ENCODE data around the gene C1R. TPM values are rescaled to one million over a fixed set of nuclear protein-coding genes. Genes with fewer than 3 reads are reported as not detected.
"Not testable (repeated sequence)": the region's sequence is repeated elsewhere in the genome, so short reads cannot be mapped to it uniquely, and the experiment has no call there.

Gene C1R
- total and polyA plus RNA-seq, 4 donors = 268 to 525 (median 434) TPM

GRCh38 chr12:7108003-7108795, 16.0 kb upstream of the C1R start:
- ATAC-seq (ENCODE audit: insufficient read depth, low FRiP score) (peak; percentile 90), DNase-seq (peak; percentile 77 to 84 (median 84))
- no peaks in the 10 kb centered on the region for H3K27me3 ChIP-seq (ENCODE audit: control insufficient read depth in 3 of 3, insufficient read depth in 3 of 3, low read length in 2 of 3)
- H3K4me1 ChIP-seq (ENCODE audit: control insufficient read depth in 5 of 5, insufficient read depth in 5 of 5, low read length in 5 of 5) = peaks cover 0 to 12% (median 5%) of the 10 kb centered on the region in 5 donors
- peak overlapping the region; percentile 67 to 96 for H3K27ac ChIP-seq (ENCODE audit: low read depth in 1 of 2, low read length in 1 of 2)
- peak overlapping the region; percentile 72 for H3K4me3 ChIP-seq
- H3K9ac ChIP-seq (ENCODE audit: insufficient read depth in 1 of 2, low read length in 2 of 2) = peak overlapping the region; percentile 65 to 93
- no peak for TF ChIP-seq CTCF (IDR thresholded peaks at IDR 0.05; ENCODE audit: control extremely low read depth, extremely low read depth)
- 3 to 6% methylated on average over 24 to 30 of the region's 30 CpGs for WGBS, 2 donors
- H3K36me3 ChIP-seq (ENCODE audit: control insufficient read depth in 4 of 4, insufficient read depth in 4 of 4, low read length in 4 of 4) = peaks cover 0 to 8% (median 3%) of the 10 kb centered on the region in 4 donors
- H3K9me3 ChIP-seq (ENCODE audit: control insufficient read depth in 4 of 4, insufficient read depth in 3 of 4, low read length in 3 of 4) = no peaks in the 10 kb centered on the region

- DNase-seq (peak in 2 of 3 donors; percentile 28 to 41), ATAC-seq (ENCODE audit: insufficient read depth, low FRiP score) (peak; percentile 23)
- TF ChIP-seq CTCF (IDR thresholded peaks at IDR 0.05; ENCODE audit: control extremely low read depth, extremely low read depth) = no peak
- Histone ChIP-seq H3K9me3 (ENCODE audit: control insufficient read depth in 4 of 4, insufficient read depth in 3 of 4, low read length in 3 of 4) (no peaks in the 10 kb centered on the region), H3K27me3 (ENCODE audit: control insufficient read depth in 3 of 3, insufficient read depth in 3 of 3, low read length in 2 of 3) (no peaks in the 10 kb centered on the region), H3K27ac (ENCODE audit: low read depth in 1 of 2, low read length in 1 of 2) (peak overlapping the region; percentile 67 to 96), H3K4me1 (ENCODE audit: control insufficient read depth in 5 of 5, insufficient read depth in 5 of 5, low read length in 5 of 5) (peaks cover 0 to 12% (median 5%) of the 10 kb centered on the region in 5 donors), H3K4me3 (peak overlapping the region; percentile 72), H3K9ac (ENCODE audit: insufficient read depth in 1 of 2, low read length in 2 of 2) (no peak overlapping the region), H3K36me3 (ENCODE audit: control insufficient read depth in 4 of 4, insufficient read depth in 4 of 4, low read length in 4 of 4) (peaks cover 0 to 8% (median 3%) of the 10 kb centered on the region in 4 donors)
- WGBS, 2 donors = 29 to 32% methylated on average over 3 of the region's 3 CpGs
Measured at GRCh38 chr12:7107636-7108002, 15.4 kb upstream of the C1R start.

- ATAC-seq (ENCODE audit: insufficient read depth, low FRiP score); H3K4me3 ChIP-seq; H3K27me3 ChIP-seq (ENCODE audit: control insufficient read depth in 3 of 3, insufficient read depth in 3 of 3, low read length in 2 of 3); H3K36me3 ChIP-seq (ENCODE audit: control insufficient read depth in 4 of 4, insufficient read depth in 4 of 4, low read length in 4 of 4); DNase-seq; H3K9me3 ChIP-seq (ENCODE audit: control insufficient read depth in 4 of 4, insufficient read depth in 3 of 4, low read length in 3 of 4); H3K9ac ChIP-seq (ENCODE audit: insufficient read depth in 1 of 2, low read length in 2 of 2): not testable (repeated sequence)
- H3K27ac ChIP-seq (ENCODE audit: low read depth in 1 of 2, low read length in 1 of 2) = peak overlapping the region in 1 of 2 donors; percentile 10
- H3K4me1 ChIP-seq (ENCODE audit: control insufficient read depth in 5 of 5, insufficient read depth in 5 of 5, low read length in 5 of 5) = peaks cover 0 to 10% (median 5%) of the 10 kb centered on the region in 5 donors
- WGBS, 2 donors = 95 to 96% methylated on average over 5 of the region's 5 CpGs
Measured at GRCh38 chr12:7107181-7107580, 14.9 kb upstream of the C1R start.

GRCh38 chr12:7106082-7106481, 13.8 kb upstream of the C1R start:
- H3K4me1 ChIP-seq (ENCODE audit: control insufficient read depth in 5 of 5, insufficient read depth in 5 of 5, low read length in 5 of 5) = peaks cover 0 to 10% (median 5%) of the 10 kb centered on the region in 5 donors
- TF ChIP-seq CTCF (IDR thresholded peaks at IDR 0.05; ENCODE audit: control extremely low read depth, extremely low read depth) = no peak
- no peak for DNase-seq
- no peak overlapping the region for H3K4me3 ChIP-seq
- WGBS, 2 donors = 97 to 98% methylated on average over 1 of the region's 1 CpG
- no peaks in the 10 kb centered on the region for H3K27me3 ChIP-seq (ENCODE audit: control insufficient read depth in 3 of 3, insufficient read depth in 3 of 3, low read length in 2 of 3)
- H3K9me3 ChIP-seq (ENCODE audit: control insufficient read depth in 4 of 4, insufficient read depth in 3 of 4, low read length in 3 of 4) = no peaks in the 10 kb centered on the region
- no peak for ATAC-seq (ENCODE audit: insufficient read depth, low FRiP score)
- H3K9ac ChIP-seq (ENCODE audit: insufficient read depth in 1 of 2, low read length in 2 of 2) = no peak overlapping the region
- no peak overlapping the region for H3K27ac ChIP-seq (ENCODE audit: low read depth in 1 of 2, low read length in 1 of 2)
- peaks cover 0 to 13% (median 5%) of the 10 kb centered on the region in 4 donors for H3K36me3 ChIP-seq (ENCODE audit: control insufficient read depth in 4 of 4, insufficient read depth in 4 of 4, low read length in 4 of 4)

Measured in lung (tissue), 12 donors.